H1 (cell line): ENCODE measurements around the gene CMTM2. TPM values are rescaled to one million over a fixed set of nuclear protein-coding genes. Genes with fewer than 3 reads are reported as not detected.

Experiments
- CTCF ChIA-PET: fragments of 300-600 bp; sonication (Branson Sonifier 250); formaldehyde crosslinking; loops from one replicate; lab custom pipeline; 2021; ENCODE audit not compliant: partially characterized antibody; lab: Charles Lee
- POLR2A ChIA-PET: fragments of 300-600 bp; sonication (Branson Sonifier 250); formaldehyde crosslinking; loops from one replicate; lab custom pipeline; 2021; ENCODE audit warnings: inconsistent platforms; ENCODE audit not compliant: partially characterized antibody; lab: Charles Lee
- DNase-seq, 2 experiments: peaks; one replicate each; pipeline versions ENCODE4 v3.0.0 to v3.0.0-alpha.2; 2010 to 2022; ENCODE audit warnings: low spot score in 2 of 2, low read depth in 1 of 2, mixed read lengths in 1 of 2
- FAIRE-seq: peaks from 2 replicates; lab custom pipeline; 2011; peaks lifted over from hg19 to GRCh38; lab: Jason Lieb, UNC
- H2AFZ ChIP-seq: 2 replicates; pipeline ENCODE4 v1.8.1; 2012; ENCODE audit warnings: low read length, inconsistent platforms
- H2AK5ac ChIP-seq: 2 replicates; pipeline ENCODE4 v1.6.1; 2013; ENCODE audit warnings: low read depth, low read length
- H2BK120ac ChIP-seq: replicated peaks from 2 replicates; pipeline ENCODE3; 2013; ENCODE audit warnings: low read depth, low read length, inconsistent platforms
- H2BK12ac ChIP-seq: 2 replicates; pipeline ENCODE4 v1.6.1; 2013; ENCODE audit warnings: low read depth, low read length
- H2BK15ac ChIP-seq: 2 replicates; pipeline ENCODE4 v1.6.1; 2013; ENCODE audit warnings: low read length
- H2BK20ac ChIP-seq: 2 replicates; pipeline ENCODE4 v1.6.1; 2013; ENCODE audit warnings: low read length
- H2BK5ac ChIP-seq: 2 replicates; pipeline ENCODE4 v1.6.1; 2013; ENCODE audit warnings: low read depth, low read length
- H3K14ac ChIP-seq: 2 replicates; pipeline ENCODE4 v1.6.1; 2013; ENCODE audit warnings: inconsistent platforms; ENCODE audit not compliant: insufficient read length
- H3K18ac ChIP-seq: 2 replicates; pipeline ENCODE4 v1.6.1; 2013; ENCODE audit warnings: low read length; ENCODE audit errors: extremely low read depth
- H3K23ac ChIP-seq: 2 replicates; pipeline ENCODE4 v1.6.1; 2013; ENCODE audit warnings: inconsistent platforms; ENCODE audit not compliant: insufficient read length
- H3K23me2 ChIP-seq: 2 replicates; pipeline ENCODE4 v1.6.1; 2013; ENCODE audit warnings: low read depth, low read length
- H3K27ac ChIP-seq: 2 replicates; pipeline ENCODE4 v1.6.1; 2011; ENCODE audit warnings: low read depth, low read length, inconsistent platforms
- H3K27me3 ChIP-seq, 4 experiments: replicated peaks in 1 of 4; 1 replicate in 1 of 4; 2 replicates in 3 of 4; pipeline versions ENCODE4 v1.6.1 to v1.8.1; 2011 to 2013; ENCODE audit warnings: low read length in 3 of 4, mild to moderate bottlenecking in 3 of 4, inconsistent platforms in 2 of 4, mixed read lengths in 2 of 4, moderate library complexity in 1 of 4; ENCODE audit not compliant: control insufficient read depth in 3 of 4, insufficient read depth in 3 of 4; ENCODE audit errors: extremely low read depth in 1 of 4
- H3K36me3 ChIP-seq, 4 experiments: 2 replicates each; pipeline versions ENCODE4 v1.6.1 to v1.8.1; 2011 to 2013; ENCODE audit warnings: mild to moderate bottlenecking in 4 of 4, low read length in 3 of 4, moderate library complexity in 2 of 4, control low read depth in 1 of 4, inconsistent platforms in 1 of 4; ENCODE audit not compliant: insufficient read depth in 4 of 4, control insufficient read depth in 2 of 4
- H3K4ac ChIP-seq: replicated peaks from 2 replicates; pipeline ENCODE3; 2013; ENCODE audit warnings: low read length, low read depth, mixed read lengths, inconsistent platforms; ENCODE audit not compliant: insufficient read length
- H3K4me1 ChIP-seq, 4 experiments: replicated peaks in 1 of 4; 1 replicate in 1 of 4; 2 replicates in 3 of 4; pipeline versions ENCODE4 v1.6.1 to v1.8.1; 2011 to 2013; ENCODE audit warnings: low read length in 3 of 4, inconsistent platforms in 2 of 4, mixed read lengths in 1 of 4; ENCODE audit not compliant: insufficient read depth in 4 of 4, control insufficient read depth in 3 of 4
- H3K4me2 ChIP-seq, 2 experiments: 2 replicates each; pipeline versions ENCODE4 v1.6.1 to v1.8.1; 2011 to 2013; ENCODE audit warnings: low read depth in 2 of 2, low read length in 2 of 2, control low read depth in 1 of 2, inconsistent platforms in 1 of 2, mild to moderate bottlenecking in 1 of 2; ENCODE audit not compliant: insufficient read depth in 1 of 2
- H3K4me3 ChIP-seq, 4 experiments: fragments of 200-600, 300-600 bp in 1 of 4; sonication (generic), shearing (Covaris generic), sonication (Bioruptor Twin) in 1 of 4; 2 replicates each; pipeline versions ENCODE4 v1.5.1 to v1.8.1; 2011 to 2016; ENCODE audit warnings: low read length in 4 of 4, low read depth in 3 of 4, control low read depth in 2 of 4, inconsistent platforms in 2 of 4, mild to moderate bottlenecking in 2 of 4, mixed read lengths in 1 of 4, moderate library complexity in 1 of 4; ENCODE audit not compliant: insufficient read depth in 2 of 4; ENCODE audit errors: extremely low read depth in 1 of 4
- H3K56ac ChIP-seq: replicated peaks from 2 replicates; pipeline ENCODE3; 2013; ENCODE audit warnings: low read depth, mild to moderate bottlenecking, mixed read lengths, low read length, inconsistent platforms; ENCODE audit not compliant: insufficient read length
- H3K79me1 ChIP-seq: 2 replicates; pipeline ENCODE4 v1.6.1; 2013; ENCODE audit warnings: low read depth, low read length, control low read depth
- H3K79me2 ChIP-seq, 2 experiments: 2 replicates each; pipeline versions ENCODE4 v1.6.1 to v1.8.1; 2012 to 2013; ENCODE audit warnings: low read length in 2 of 2, mild to moderate bottlenecking in 2 of 2, inconsistent platforms in 1 of 2; ENCODE audit not compliant: insufficient read depth in 2 of 2, control insufficient read depth in 1 of 2
- H3K9ac ChIP-seq, 4 experiments: replicated peaks in 1 of 4; 1 replicate in 1 of 4; 2 replicates in 3 of 4; pipeline versions ENCODE4 v1.6.1 to v1.8.1; 2011 to 2013; ENCODE audit warnings: low read depth in 3 of 4, low read length in 3 of 4, control low read depth in 2 of 4, mild to moderate bottlenecking in 2 of 4, moderate library complexity in 2 of 4, inconsistent platforms in 1 of 4; ENCODE audit errors: extremely low read depth in 1 of 4
- H3K9me3 ChIP-seq, 2 experiments: 2 replicates each; pipeline versions ENCODE4 v1.6.1 to v1.8.1; 2012 to 2013; ENCODE audit warnings: mild to moderate bottlenecking in 2 of 2, moderate library complexity in 2 of 2, control low read depth in 1 of 2, inconsistent platforms in 1 of 2, low read depth in 1 of 2, low read length in 1 of 2, mixed read lengths in 1 of 2; ENCODE audit not compliant: insufficient read depth in 2 of 2
- H4K20me1 ChIP-seq, 2 experiments: replicated peaks in 1 of 2; 2 replicates each; pipeline versions ENCODE3 to v1.8.1; 2011 to 2013; ENCODE audit warnings: inconsistent platforms in 2 of 2, low read length in 2 of 2, mild to moderate bottlenecking in 1 of 2; ENCODE audit not compliant: insufficient read depth in 2 of 2, control insufficient read depth in 1 of 2
- H4K5ac ChIP-seq: 2 replicates; pipeline ENCODE4 v1.6.1; 2013; ENCODE audit warnings: low read length, low read depth, mixed read lengths, inconsistent platforms; ENCODE audit not compliant: insufficient read length
- H4K8ac ChIP-seq: 2 replicates; pipeline ENCODE4 v1.8.0; 2013; ENCODE audit warnings: mild to moderate bottlenecking, moderate library complexity, low read length, inconsistent platforms; ENCODE audit not compliant: insufficient read depth; ENCODE audit errors: extremely low read depth
- H4K91ac ChIP-seq: replicated peaks from 2 replicates; pipeline ENCODE3; 2013; ENCODE audit warnings: low read length, mixed read lengths, inconsistent platforms; ENCODE audit not compliant: insufficient read length
- BCL11A ChIP-seq, 2 experiments: IDR thresholded peaks; one replicate each; pipeline ENCODE4 v1.6.1; 2011; ENCODE audit warnings: low read depth in 2 of 2, low read length in 2 of 2, mild to moderate bottlenecking in 2 of 2
- GABPA ChIP-seq: IDR thresholded peaks from 2 replicates; pipeline ENCODE4 v1.6.1; 2011; ENCODE audit warnings: mild to moderate bottlenecking, low read length, moderate library complexity, borderline replicate concordance; ENCODE audit not compliant: insufficient read depth
- JUN ChIP-seq: IDR thresholded peaks from 2 replicates; pipeline ENCODE4 v1.6.1; 2011; ENCODE audit warnings: low read depth, mild to moderate bottlenecking, improper control_type of control experiment, low read length
- KDM5A ChIP-seq: fragments of 200-600 bp; IDR thresholded peaks from 2 replicates; pipeline ENCODE4 v1.7.1; 2012; ENCODE audit warnings: mild to moderate bottlenecking, low read length, inconsistent platforms, mixed read lengths
- MAFK ChIP-seq: IDR thresholded peaks from 2 replicates; pipeline ENCODE4 v1.6.1; 2012; ENCODE audit warnings: low read depth, mild to moderate bottlenecking, improper control_type of control experiment, low read length
- NRF1 ChIP-seq: IDR thresholded peaks from 2 replicates; pipeline ENCODE4 v1.6.1; 2011; ENCODE audit warnings: mild to moderate bottlenecking, low read depth, low read length, improper control_type of control experiment
- SIRT6 ChIP-seq: IDR thresholded peaks from one replicate; pipeline ENCODE4 v1.7.1; 2012; ENCODE audit warnings: low read length, inconsistent platforms
- SRF ChIP-seq: IDR thresholded peaks from 2 replicates; pipeline ENCODE4 v1.6.1; 2011; ENCODE audit warnings: mild to moderate bottlenecking, low read depth, low read length, moderate library complexity
- TEAD4 ChIP-seq: IDR thresholded peaks from 2 replicates; pipeline ENCODE4 v1.6.1; 2012; ENCODE audit warnings: low read depth, low read length, inconsistent platforms, mixed read lengths
- WGBS, 2 experiments: shearing (Covaris generic) in 1 of 2; methylation state at CpG; one replicate each; pipeline versions ENCODE4 v1.1.6 to v1.1.7; 2013 to 2015; ENCODE audit warnings: low lambda C conversion rate in 2 of 2, mixed read lengths in 2 of 2, inconsistent platforms in 1 of 2, low coverage in 1 of 2, missing lambda C conversion rate in 1 of 2; ENCODE audit not compliant: insufficient replicate concordance in 2 of 2, insufficient coverage in 1 of 2, insufficient read length in 1 of 2; ENCODE audit errors: extremely low coverage in 1 of 2, missing lambda C conversion rate in 1 of 2; 5-methylcytosine and 5-hydroxymethylcytosine counted together
- polyA plus RNA-seq, 7 experiments: library from polyadenylated mRNA; depleted of rRNA in 3 of 7; stranded (reverse) in 5 of 7; unstranded in 2 of 7; fragments of >200 nt in 5 of 7; fragments of 200-250 nt in 2 of 7; gene quantifications; 1 replicate in 5 of 7; 2 replicates in 1 of 7; 4 replicates in 1 of 7; pipeline versions ENCODE4 v1.2.1 to v1.2.3, GENCODE V29; 2011 to 2013; ENCODE audit warnings: missing spikeins in 2 of 7, mixed read lengths in 2 of 7
- total RNA-seq: library from RNA; stranded (reverse); fragmentation: NEBNext Ultra II Directional; extraction: Animal tissue kit (Norgen Biotek cat#: 25700); gene quantifications from 2 replicates; pipeline ENCODE4 v1.2.1, GENCODE V29; 2021
- TF ChIP-seq, protein P1 (sequence below), 3 experiments: IDR thresholded peaks; 1 replicate in 2 of 3; 2 replicates in 1 of 3; pipeline versions ENCODE4 v1.5.1 to v1.6.1; 2011; ENCODE audit warnings: low read length in 3 of 3, mild to moderate bottlenecking in 3 of 3, inconsistent platforms in 2 of 3, low read depth in 1 of 3, moderate library complexity in 1 of 3; ENCODE audit not compliant: insufficient read depth in 1 of 3; ENCODE audit errors: control extremely low read depth in 1 of 3
- TF ChIP-seq, protein P2 (sequence below): IDR thresholded peaks from 2 replicates; pipeline ENCODE4 v1.6.1; 2011; ENCODE audit warnings: low read length, improper control_type of control experiment

The CMTM2 gene
- total and polyA plus RNA-seq, 2 of the 8 experiments (the other 6 are each of a cell fraction or from before 2014, with no cell fraction given) = not detected

DNA sequence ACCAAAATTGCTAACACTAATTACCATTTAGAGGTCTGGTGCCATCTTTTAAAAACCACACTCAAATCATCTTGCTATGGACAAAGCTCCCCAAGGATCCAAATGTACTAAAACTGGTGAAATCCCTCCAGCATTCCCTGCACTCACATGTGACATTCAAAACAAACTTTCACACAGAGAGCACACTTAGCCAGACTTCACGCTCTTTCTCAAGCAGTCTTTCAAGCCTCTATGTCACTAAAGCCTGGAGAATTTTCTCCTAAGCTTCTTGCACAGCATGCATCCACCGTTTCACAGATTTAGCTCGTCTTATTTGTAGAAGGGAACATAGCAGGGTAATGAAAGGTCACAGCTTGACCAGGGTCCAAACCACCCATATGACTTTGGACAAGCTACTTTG, 44.5 kb downstream of the CMTM2 start:
- H3K4me1 ChIP-seq = peaks cover 0 to 4% (median 1%) of the 10 kb centered on the region in 4 experiments; a peak in 3 of 7 replicates
- H3K4ac ChIP-seq = no peak overlapping the region
- H3K79me1 ChIP-seq = no peaks in the 10 kb centered on the region; the same call in 1 of the 2 replicates
- no peak for DNase-seq
- H3K27ac ChIP-seq = no peak overlapping the region
- WGBS, 2 experiments = 89% methylated on average over 3 of the region's 3 CpGs; no CpG with 5 or more reads in 1 of the 2 experiments
- H2AK5ac ChIP-seq = no peak overlapping the region
- H2BK20ac ChIP-seq = no peak overlapping the region
- no peak overlapping the region for H3K9ac ChIP-seq
- no peak overlapping the region for H3K4me3 ChIP-seq
- no peaks in the 10 kb centered on the region for H3K23me2 ChIP-seq
- H2BK15ac ChIP-seq = no peak overlapping the region
- H3K27me3 ChIP-seq = no peaks in the 10 kb centered on the region
- H3K4me2 ChIP-seq = no peak overlapping the region
- peaks cover 0 to 4% of the 10 kb centered on the region in 2 experiments for H4K20me1 ChIP-seq
- H4K91ac ChIP-seq = no peak overlapping the region
- no peak for FAIRE-seq
- no peak overlapping the region for H2BK12ac ChIP-seq
- no peak overlapping the region for H2AFZ ChIP-seq
- peaks cover 3 to 25% (median 6%) of the 10 kb centered on the region in 4 experiments; a peak in 4 of 8 replicates for H3K36me3 ChIP-seq
- ChIA-PET CTCF (interaction anchor here (1.1 to 2.6 kb wide), 6 partner anchors 9 to 283 kb away, joined by 3 to 10 read pairs (median 5); no protein-coding TSS in a partner anchor), POLR2A (interaction anchor here (0.8 to 2.9 kb wide), 4 partner anchors 8 to 27 kb away, joined by 3 to 9 read pairs (median 4); no protein-coding TSS in a partner anchor)
- H3K14ac ChIP-seq = no peak overlapping the region
- H4K5ac ChIP-seq = no peak overlapping the region
- H3K79me2 ChIP-seq = no peaks in the 10 kb centered on the region
- no peak overlapping the region for H3K18ac ChIP-seq
- H4K8ac ChIP-seq = no peak overlapping the region
- H2BK120ac ChIP-seq = no peak overlapping the region
- H3K23ac ChIP-seq = no peak overlapping the region
- no peak overlapping the region for H2BK5ac ChIP-seq
- no peak overlapping the region for H3K56ac ChIP-seq
- H3K9me3 ChIP-seq = no peaks in the 10 kb centered on the region
- no peak for TF ChIP-seq MAFK
- TF ChIP-seq NRF1 = no peak
- no peak for TF ChIP-seq KDM5A
- TF ChIP-seq, protein P1, sequence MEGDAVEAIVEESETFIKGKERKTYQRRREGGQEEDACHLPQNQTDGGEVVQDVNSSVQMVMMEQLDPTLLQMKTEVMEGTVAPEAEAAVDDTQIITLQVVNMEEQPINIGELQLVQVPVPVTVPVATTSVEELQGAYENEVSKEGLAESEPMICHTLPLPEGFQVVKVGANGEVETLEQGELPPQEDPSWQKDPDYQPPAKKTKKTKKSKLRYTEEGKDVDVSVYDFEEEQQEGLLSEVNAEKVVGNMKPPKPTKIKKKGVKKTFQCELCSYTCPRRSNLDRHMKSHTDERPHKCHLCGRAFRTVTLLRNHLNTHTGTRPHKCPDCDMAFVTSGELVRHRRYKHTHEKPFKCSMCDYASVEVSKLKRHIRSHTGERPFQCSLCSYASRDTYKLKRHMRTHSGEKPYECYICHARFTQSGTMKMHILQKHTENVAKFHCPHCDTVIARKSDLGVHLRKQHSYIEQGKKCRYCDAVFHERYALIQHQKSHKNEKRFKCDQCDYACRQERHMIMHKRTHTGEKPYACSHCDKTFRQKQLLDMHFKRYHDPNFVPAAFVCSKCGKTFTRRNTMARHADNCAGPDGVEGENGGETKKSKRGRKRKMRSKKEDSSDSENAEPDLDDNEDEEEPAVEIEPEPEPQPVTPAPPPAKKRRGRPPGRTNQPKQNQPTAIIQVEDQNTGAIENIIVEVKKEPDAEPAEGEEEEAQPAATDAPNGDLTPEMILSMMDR (IDR thresholded peaks at IDR 0.05; ENCODE audit: control extremely low read depth in 1 of 3, insufficient read depth in 1 of 3, low read depth in 1 of 3, low read length in 3 of 3) = no peak
- TF ChIP-seq JUN = no peak
- TF ChIP-seq BCL11A (IDR thresholded peaks at IDR 0.05; ENCODE audit: low read depth in 2 of 2, low read length in 2 of 2) = no peak
- no peak for TF ChIP-seq SRF
- TF ChIP-seq TEAD4 = no peak
- TF ChIP-seq, protein P2, sequence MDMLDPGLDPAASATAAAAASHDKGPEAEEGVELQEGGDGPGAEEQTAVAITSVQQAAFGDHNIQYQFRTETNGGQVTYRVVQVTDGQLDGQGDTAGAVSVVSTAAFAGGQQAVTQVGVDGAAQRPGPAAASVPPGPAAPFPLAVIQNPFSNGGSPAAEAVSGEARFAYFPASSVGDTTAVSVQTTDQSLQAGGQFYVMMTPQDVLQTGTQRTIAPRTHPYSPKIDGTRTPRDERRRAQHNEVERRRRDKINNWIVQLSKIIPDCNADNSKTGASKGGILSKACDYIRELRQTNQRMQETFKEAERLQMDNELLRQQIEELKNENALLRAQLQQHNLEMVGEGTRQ = no peak
- no peak for TF ChIP-seq GABPA
- no peak for TF ChIP-seq SIRT6
